ENCODE data around the gene LARGE1. TPM values are rescaled to one million over a fixed set of nuclear protein-coding genes. Genes with fewer than 3 reads are reported as not detected.

Gene LARGE1
- total RNA-seq, 1 donor from 2014 or later, result 27.4 TPM

GRCh38 chr22:33865996-33866395, 54.3 kb downstream of the LARGE1 start:
- no peak for TF ChIP-seq CTCF (IDR thresholded peaks at IDR 0.05)
- DNase-seq (no peak), ATAC-seq (no peak)
- Histone ChIP-seq H3K27ac (no peak overlapping the region), H3K9me3 (no peaks in the 10 kb centered on the region), H3K4me3 (no peak overlapping the region), H3K27me3 (ENCODE audit: low read depth) (no peaks in the 10 kb centered on the region), H3K36me3 (no peaks in the 10 kb centered on the region), H3K4me1 (peaks cover 10% of the 10 kb centered on the region)
- intact Hi-C loops (cut with DNase I), result no loop called here

- H3K4me3 ChIP-seq, result no peak overlapping the region
- no peaks in the 10 kb centered on the region for H3K36me3 ChIP-seq
- H3K27me3 ChIP-seq (ENCODE audit: low read depth), result no peaks in the 10 kb centered on the region
- TF ChIP-seq CTCF (IDR thresholded peaks at IDR 0.05), result no peak
- H3K4me1 ChIP-seq, result peaks cover 10% of the 10 kb centered on the region
- no peaks in the 10 kb centered on the region for H3K9me3 ChIP-seq
- DNase-seq, result no peak
- ATAC-seq, result no peak
- intact Hi-C loops (cut with DNase I), result no loop called here
- no peak overlapping the region for H3K27ac ChIP-seq
Measured at GRCh38 chr22:33865248-33865647, 55.0 kb downstream of the LARGE1 start.

- intact Hi-C loops (cut with DNase I), result no loop called here
- Histone ChIP-seq H3K27ac (peak overlapping the region; percentile 31), H3K36me3 (no peaks in the 10 kb centered on the region), H3K27me3 (ENCODE audit: low read depth) (no peaks in the 10 kb centered on the region), H3K9me3 (no peaks in the 10 kb centered on the region), H3K4me1 (peaks cover 10% of the 10 kb centered on the region), H3K4me3 (no peak overlapping the region)
- peak in 1 of 2 donors; percentile 8 for ATAC-seq
- no peak for DNase-seq
- TF ChIP-seq CTCF (IDR thresholded peaks at IDR 0.05), result no peak
Measured at GRCh38 chr22:33864723-33865130, 55.5 kb downstream of the LARGE1 start.

- no peaks in the 10 kb centered on the region for H3K36me3 ChIP-seq
- H3K27me3 ChIP-seq (ENCODE audit: low read depth), result no peaks in the 10 kb centered on the region
- intact Hi-C loops (cut with DNase I), result no loop called here
- no peak overlapping the region for H3K4me3 ChIP-seq
- TF ChIP-seq CTCF (IDR thresholded peaks at IDR 0.05), result no peak
- ATAC-seq, result peak; percentile 84 to 88
- DNase-seq, result peak; percentile 71
- no peak overlapping the region for H3K27ac ChIP-seq
- H3K4me1 ChIP-seq, result peaks cover 10% of the 10 kb centered on the region
- H3K9me3 ChIP-seq, result no peaks in the 10 kb centered on the region
Measured at GRCh38 chr22:33861216-33861875, 58.9 kb downstream of the LARGE1 start.

- no peaks in the 10 kb centered on the region for H3K9me3 ChIP-seq
- no peaks in the 10 kb centered on the region for H3K36me3 ChIP-seq
- no peak for TF ChIP-seq CTCF (IDR thresholded peaks at IDR 0.05)
Measured at GRCh38 chr22:33860386-33860785, 59.9 kb downstream of the LARGE1 start.

More at GRCh38 chr22:33860386-33860785, 59.9 kb downstream of the LARGE1 start:
- H3K4me1 ChIP-seq, result peaks cover 10% of the 10 kb centered on the region
- no peak for ATAC-seq
- intact Hi-C loops (cut with DNase I), result no loop called here
- no peaks in the 10 kb centered on the region for H3K27me3 ChIP-seq (ENCODE audit: low read depth)
- DNase-seq, result no peak
- no peak overlapping the region for H3K4me3 ChIP-seq
- H3K27ac ChIP-seq, result no peak overlapping the region

Measured in lower lobe of right lung (tissue), 2 donors.